HuH-7.5 (cell line): ENCODE data around the gene PRKAA1.
A peak's percentile ranks its signal among the peaks of the same experiment; 100 is the strongest.

Experiments used
- DNase-seq: peaks from one replicate; pipeline ENCODE4 v3.0.0; 2011; ENCODE audit warnings: low spot score

The PRKAA1 gene

DNA sequence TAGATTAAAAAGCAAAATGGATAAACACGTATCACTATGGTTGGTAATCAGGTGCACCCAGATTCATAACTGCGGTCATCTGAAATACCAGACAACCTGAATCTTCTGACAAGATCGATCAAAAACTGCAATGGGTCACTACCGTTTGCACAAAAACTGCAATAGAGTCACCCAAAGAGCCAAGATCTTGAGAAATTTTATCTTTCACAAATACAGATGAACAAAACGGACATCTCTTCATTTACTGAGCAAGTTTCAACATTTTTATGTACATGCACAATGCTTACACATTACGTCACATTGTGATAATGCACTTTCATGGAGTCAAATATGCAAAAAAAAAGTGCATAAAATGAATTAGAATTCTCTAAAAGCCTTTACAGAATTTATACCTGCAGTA is 18.6 kb downstream of the PRKAA1 start:
- no peak for DNase-seq

- no peak for DNase-seq
Observed at GRCh38 chr5:40778133-40778532, 20.0 kb downstream of the PRKAA1 start.

- no peak for DNase-seq
Observed at GRCh38 chr5:40776658-40776977, 21.6 kb downstream of the PRKAA1 start.

- DNase-seq = no peak
Observed at GRCh38 chr5:40775846-40776657, 22.1 kb downstream of the PRKAA1 start.

DNA sequence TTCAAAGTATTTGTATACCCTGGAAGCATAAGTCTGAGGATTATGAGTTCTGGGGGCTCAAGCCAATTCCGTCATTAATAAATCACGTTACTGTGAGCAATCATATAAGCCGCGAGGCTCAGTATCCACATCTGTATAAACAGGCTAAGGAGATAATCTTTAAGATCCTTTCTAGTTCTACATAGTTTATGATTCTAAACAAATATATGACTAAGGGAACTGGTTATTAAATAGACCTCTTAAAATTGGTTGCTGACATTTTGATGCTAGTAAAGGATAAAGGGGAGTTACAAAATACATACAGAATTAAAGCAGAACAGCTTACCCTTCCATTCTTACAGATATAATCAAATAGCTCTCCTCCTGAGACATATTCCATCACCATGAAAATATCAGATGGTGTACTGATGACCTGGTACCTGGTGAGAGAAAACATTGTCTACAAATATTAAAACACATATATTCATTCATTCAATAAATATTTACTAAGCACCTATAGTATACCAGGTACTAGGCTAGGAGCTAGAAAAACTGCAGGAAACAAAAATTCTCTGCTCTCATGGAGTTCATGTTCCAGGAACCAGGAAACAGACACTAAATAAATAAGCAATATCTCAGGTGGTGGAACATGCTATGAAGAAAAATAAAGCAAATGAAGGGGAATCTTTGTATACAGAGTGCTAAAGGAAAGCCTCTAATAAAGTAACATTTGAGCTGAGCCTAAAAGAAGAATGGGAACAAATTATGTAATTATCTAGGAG is 22.9 kb downstream of the PRKAA1 start:
- no peak for DNase-seq

DNA sequence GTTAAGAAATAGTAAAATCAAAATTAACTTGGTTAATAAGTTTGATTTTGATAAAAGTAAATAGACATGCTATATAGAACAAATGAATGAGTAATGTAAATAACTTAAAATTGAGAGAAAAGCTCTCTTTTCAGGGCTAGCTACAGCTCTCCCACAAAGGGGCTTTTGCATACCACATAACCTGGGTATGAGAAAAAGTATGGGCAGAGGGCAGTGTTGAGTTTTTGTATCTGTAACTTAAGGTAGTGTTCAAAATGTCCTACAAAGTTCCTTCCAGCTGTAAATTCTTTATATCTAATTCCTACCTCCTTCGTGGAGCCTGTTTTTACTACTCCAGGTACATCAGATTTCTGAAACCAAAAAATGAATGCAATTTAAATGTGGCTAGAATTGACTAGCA is 23.6 kb downstream of the PRKAA1 start:
- DNase-seq = no peak

- no peak for DNase-seq
Observed at GRCh38 chr5:40770764-40771163, 27.4 kb downstream of the PRKAA1 start.

- no peak for DNase-seq
Observed at GRCh38 chr5:40762705-40763104, 35.5 kb downstream of the PRKAA1 start.

- no peak for DNase-seq
Observed at GRCh38 chr5:40757400-40757799, 40.8 kb downstream of the PRKAA1 start.

GRCh38 chr5:40755407-40756365 is 42.5 kb downstream of the PRKAA1 start, which contains the start of gene TTC33:
TTC33 (minus strand) TSS chr5:40755961; CDS start chr5:40747018, 8,943 bp downstream.
- DNase-seq = peak; percentile 92

DNA sequence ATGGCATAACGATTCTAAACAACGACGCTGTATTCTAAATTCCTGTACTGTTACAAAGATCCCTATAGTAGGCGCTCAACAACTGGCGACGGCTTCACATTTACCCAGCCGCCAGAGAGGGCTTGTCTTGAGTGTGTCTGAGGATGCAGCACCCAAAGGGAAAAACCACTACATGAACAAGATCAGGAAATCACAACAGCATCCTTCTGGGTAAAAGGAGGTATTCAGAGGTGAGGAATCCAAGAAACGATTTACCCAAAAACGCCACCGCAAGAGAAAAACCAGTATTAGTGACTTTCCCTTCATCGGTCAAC is 43.1 kb downstream of the PRKAA1 start:
- peak; percentile 78 for DNase-seq

DNA sequence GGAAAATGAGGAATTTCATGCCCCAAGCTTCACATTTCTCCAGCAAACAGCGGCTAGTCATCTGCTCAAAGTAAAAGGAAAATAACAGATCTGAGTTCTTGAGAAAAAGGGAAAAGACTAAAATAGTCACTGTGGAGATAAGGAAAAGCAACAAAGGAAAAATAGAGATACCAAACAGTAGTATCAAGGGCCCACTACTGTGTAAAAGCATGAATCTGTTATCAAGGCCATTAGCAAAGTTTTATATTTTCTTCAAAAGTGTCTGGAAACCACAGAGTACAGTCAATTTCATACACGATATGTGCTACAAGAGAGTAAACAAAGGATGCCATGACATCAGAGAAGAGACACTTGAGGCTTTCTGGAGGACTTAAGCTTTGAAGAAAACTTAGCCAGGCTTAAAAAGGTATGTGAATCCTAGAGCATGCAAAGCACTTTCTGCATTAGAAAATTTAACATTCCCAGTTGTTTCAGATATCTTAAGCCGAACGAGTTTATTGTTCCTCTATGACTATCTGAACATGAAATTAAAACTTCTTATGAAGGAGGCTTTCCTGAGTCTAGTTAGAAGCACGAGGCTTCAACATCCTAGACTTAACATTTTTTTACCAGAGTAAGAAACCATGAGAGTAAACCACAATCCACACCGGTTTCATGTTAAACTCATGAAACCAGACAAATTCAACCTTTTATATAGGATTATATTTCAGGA is 43.6 kb downstream of the PRKAA1 start:
- DNase-seq = no peak

DNA sequence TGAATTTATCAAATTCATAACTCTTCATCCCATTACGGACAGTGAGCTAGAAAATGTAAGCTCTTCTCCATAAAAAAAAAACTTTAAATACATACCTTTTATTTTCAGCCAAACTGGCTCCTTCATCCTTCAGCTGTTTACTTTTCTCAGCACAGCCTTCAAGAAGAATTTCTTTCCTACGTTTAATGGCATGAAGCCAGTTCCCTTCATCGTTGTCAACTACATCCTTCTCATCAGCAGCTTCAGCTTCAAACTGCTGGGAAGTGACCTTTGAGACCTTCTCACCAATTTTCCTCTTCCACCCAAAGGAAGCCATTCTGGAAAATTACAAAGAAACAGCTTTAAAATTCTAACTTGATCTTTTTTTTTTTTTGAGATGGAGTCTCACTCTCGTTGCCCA is 51.5 kb downstream of the PRKAA1 start:
- DNase-seq = no peak

- no peak for DNase-seq
Observed at GRCh38 chr5:40743771-40744170, 54.4 kb downstream of the PRKAA1 start.

DNA sequence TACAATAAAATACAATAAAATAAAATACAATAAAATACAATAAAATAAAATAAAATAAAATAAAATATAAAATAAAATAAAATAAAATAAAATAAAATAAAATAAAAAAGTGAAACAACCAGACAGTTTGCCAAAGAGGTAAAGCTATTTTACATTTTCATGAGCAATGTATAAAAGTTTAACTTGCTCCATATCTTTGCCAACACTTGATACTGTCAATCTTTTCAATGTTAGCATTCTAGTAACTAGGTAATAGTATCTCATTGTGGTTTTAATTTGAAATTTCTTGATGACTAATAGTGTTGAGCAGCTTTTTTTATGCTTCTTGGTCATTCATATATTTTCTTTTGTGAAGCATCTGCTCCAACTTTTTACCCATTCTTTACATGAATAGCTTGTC is 59.7 kb downstream of the PRKAA1 start:
- no peak for DNase-seq

DNA sequence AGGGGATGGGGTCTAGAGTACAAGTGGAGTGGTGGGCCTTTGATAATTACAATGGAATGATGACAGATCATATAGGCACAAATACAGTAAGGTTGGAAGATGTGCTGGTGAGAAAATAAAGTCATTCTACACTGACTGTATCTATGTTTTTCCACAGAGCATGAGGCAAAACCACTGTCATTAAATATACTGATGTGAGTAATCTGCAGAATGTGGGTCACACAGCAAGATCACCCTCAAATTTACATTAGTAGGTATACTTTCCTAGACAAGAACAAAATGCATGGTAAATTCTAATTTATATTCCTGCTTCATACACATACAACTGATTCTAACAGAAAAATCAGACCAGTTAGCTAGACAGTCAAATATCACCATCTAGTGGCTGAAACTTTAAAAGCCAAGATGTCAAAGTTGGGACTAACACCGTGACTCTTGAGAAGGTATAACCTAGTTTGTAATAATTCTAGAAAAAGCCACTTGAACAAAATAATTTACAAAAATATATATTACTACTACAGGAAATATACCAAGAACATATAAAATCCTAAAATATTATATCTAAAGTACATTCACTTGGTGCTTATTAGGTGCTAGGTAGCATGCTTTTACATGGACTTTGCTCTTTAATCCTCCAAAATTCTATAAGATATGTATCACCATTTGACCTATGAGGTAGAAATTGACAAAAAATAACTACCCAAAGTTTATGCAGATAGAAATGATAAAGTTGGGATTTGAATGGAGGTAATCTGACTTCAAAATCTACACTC is 61.9 kb downstream of the PRKAA1 start:
- no peak for DNase-seq

- DNase-seq = no peak
Observed at GRCh38 chr5:40735609-40736008, 62.6 kb downstream of the PRKAA1 start.

GRCh38 chr5:40734986-40735385 is 63.2 kb downstream of the PRKAA1 start:
- DNase-seq = no peak

DNA sequence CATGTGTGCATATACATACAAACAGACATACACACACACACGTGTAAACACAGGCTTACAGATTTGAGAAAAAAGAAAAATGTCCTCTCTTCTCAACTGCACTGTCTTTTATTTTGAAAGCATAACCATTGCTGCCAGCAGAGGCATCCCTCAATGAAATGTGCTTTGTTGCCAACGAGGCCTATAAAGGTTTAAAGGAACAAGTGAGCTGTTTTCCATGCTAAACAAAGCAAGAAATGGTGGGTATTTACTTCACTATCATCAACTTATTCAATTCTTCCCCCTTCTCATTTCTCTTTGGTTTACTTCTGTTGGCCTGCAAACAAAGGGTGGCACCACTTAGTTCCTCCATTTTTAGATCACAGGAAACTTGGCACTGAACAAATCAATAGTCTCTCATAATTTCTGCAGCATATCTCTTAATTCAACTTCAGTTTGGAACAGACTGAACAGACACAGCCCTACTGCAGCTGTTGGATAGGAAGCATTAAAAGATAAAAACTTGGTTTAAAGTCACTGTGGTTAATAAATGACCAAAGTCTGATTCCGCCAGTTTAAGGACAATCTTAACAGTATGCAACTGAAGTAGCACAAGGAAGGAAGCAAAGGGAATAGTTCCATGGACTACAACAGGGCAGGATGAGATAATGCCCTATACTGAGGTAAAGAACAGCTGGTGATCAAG is 64.2 kb downstream of the PRKAA1 start:
- no peak for DNase-seq

GRCh38 chr5:40733434-40733833 is 64.7 kb downstream of the PRKAA1 start:
- DNase-seq = no peak
